HFF-Myc (cell line): ENCODE measurements around the gene EDC4.
"Not testable (repeated sequence)": the region's sequence is repeated elsewhere in the genome, so short reads cannot be mapped to it uniquely, and the experiment has no call there.

Experiments used
- DNase-seq: peaks from one replicate; pipeline ENCODE4 v3.0.0-alpha.2; 2011; ENCODE audit warnings: low read depth; ENCODE audit errors: extremely low read depth
- H3K4me3 ChIP-seq: replicated peaks from 2 replicates; pipeline ENCODE4 v1.5.1; 2011; ENCODE audit warnings: low read depth, mild to moderate bottlenecking, control low read depth, low read length
- CTCF ChIP-seq: IDR thresholded peaks from 2 replicates; pipeline ENCODE4 v1.5.1; 2012; ENCODE audit warnings: mild to moderate bottlenecking, low read depth, low read length, control low read depth; ENCODE audit errors: missing control alignments

The EDC4 gene

DNA sequence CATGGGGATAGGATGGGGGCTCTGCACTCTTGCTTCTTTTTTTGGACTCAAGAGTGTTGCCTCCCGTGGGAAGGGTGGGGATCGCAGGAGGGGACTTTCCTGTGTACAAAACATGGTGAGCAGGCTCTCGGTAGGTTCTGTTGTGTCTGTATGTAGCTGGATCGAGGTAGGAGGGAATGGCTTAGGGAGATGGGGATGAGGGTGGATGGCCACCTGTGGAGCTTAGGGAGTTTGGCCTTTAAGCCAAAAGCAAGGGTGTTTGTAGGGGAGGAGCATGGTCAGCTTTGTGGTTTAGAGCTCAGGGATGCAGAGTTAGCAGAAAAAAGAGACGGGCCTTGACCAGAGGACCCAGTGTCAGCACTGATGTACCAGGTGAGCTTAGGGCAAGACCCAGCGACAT, 11.0 kb upstream of the EDC4 start:
- no peak overlapping the region for H3K4me3 ChIP-seq
- no peak for DNase-seq
- no peak for TF ChIP-seq CTCF

- no peak for TF ChIP-seq CTCF
- no peak overlapping the region for H3K4me3 ChIP-seq
- no peak for DNase-seq
These were observed 9.9 kb upstream of the EDC4 start for GRCh38 chr16:67862623-67863583.

GRCh38 chr16:67864044-67864443, 8.8 kb upstream of the EDC4 start:
- DNase-seq, H3K4me3 ChIP-seq: not testable (repeated sequence)

DNA sequence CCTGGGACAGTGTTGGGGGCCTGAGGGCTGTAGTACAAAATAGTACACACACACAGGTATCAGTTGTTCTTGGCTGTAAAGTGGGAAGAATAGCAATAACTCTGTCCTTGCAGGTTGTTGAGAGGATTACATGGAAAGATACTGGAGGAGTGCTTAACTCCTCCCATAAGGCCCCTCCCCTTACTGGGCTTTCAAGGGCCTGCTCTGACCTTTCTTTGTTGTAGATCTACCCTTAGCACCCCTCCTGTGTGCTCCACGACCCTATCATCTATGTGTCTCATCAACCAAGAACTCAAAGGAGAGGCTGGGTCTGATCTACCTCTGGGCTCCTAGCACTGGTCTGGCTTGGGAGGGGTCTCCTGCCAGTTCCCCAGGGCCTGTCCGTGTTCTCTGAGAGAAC, 8.3 kb upstream of the EDC4 start:
- no peak for DNase-seq
- no peak overlapping the region for H3K4me3 ChIP-seq
- TF ChIP-seq CTCF, result no peak

- TF ChIP-seq CTCF, result peak; percentile 47
- DNase-seq, result no peak
- no peak overlapping the region for H3K4me3 ChIP-seq
These were observed 7.5 kb upstream of the EDC4 start for GRCh38 chr16:67865318-67865717.

DNA sequence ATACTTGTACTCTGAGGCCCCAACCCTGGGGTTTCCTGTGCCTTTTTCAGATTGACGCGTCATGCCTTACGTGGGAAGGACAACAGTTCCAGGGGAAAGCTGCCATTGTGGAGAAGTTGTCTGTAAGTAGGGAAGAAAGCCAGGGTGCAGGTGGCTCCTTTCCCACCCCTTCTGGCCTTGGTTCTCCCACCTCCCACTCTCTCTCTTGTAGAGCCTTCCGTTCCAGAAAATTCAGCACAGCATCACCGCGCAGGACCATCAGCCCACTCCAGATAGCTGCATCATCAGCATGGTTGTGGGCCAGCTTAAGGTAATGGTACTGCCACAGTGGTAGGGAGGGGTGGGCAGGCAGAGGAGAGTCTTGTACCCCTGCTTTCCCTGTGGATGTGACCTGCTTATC, 4.6 kb upstream of the EDC4 start:
- H3K4me3 ChIP-seq, result no peak overlapping the region
- no peak for TF ChIP-seq CTCF
- no peak for DNase-seq

DNA sequence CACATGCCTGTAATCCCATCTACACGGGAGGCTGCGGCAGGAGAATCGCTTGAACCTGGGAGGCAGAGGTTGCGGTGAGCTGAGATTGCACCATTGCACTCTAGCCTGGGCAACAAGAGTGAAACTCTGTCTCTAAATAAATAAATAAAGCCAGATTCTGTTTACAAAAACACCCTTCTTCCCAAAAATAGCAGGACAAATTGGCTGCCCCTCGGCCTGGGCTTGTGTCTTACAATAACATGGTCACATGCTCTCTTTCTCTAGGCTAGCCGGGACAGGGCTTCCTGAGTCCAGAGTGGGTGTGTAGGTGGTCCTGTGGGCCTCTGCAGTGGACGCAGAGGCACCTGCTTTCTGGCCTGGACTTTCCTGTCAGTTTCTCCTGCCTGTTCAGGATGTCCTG, 3.2 kb upstream of the EDC4 start:
- no peak for DNase-seq
- no peak overlapping the region for H3K4me3 ChIP-seq
- TF ChIP-seq CTCF, result no peak
